ENCODE measurements around the gene BDNF.
"Not testable (repeated sequence)": the region's sequence is repeated elsewhere in the genome, so short reads cannot be mapped to it uniquely, and the experiment has no call there.

The BDNF gene

DNA sequence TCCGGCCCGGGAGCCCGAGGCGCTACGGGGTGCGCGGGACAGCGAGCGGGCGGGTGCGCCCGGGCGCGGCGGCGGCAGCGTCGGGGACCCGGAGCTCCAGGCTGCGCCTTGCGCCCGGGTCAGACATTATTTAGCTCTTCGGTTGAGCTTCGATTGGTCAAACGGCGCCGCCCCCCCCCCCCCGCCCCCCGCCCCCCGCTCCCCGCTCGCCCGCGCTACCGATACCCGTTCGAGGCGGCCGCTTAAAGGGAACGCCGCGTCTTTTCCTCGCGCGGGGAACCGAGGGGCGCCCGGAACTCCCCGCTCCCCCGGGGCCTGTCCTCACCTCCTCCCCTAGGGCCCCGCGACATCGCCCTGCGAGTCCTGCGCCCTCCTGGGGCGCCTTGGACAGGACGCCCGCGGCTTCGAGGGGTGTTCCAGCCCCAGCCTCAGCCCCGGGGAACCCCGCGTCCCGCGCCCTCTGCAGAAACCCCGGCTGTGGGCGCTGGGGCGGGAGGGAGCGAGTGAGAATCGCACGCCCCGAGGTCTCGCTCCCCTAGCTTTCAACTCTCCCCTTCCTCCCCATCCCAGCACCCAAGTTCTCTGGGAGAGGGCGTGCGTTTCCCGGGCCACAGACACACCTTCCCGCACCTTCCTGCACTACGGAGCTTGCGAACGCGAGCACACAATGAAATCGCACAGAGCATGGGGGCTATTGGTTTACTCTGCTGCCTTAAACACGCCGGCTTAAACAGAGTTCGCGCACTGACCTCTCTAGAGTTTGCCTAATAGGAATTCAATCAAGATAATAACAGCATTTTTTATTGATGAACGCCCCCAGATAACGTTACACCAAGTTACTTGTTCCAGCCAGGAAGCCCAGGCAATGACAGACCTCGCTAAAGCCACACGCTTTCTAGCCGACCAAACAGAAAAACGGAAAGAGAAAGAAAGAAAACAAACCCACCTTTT, at the start of gene BDNF:
BDNF (minus strand) TSS at position 105 of the 951 bp plus-strand sequence. CDS start 41,891 bp downstream, outside the sequence.
- DNase-seq (ENCODE audit: low read depth in 2 of 2): peak in 1 of 2 experiments; percentile 28

DNA sequence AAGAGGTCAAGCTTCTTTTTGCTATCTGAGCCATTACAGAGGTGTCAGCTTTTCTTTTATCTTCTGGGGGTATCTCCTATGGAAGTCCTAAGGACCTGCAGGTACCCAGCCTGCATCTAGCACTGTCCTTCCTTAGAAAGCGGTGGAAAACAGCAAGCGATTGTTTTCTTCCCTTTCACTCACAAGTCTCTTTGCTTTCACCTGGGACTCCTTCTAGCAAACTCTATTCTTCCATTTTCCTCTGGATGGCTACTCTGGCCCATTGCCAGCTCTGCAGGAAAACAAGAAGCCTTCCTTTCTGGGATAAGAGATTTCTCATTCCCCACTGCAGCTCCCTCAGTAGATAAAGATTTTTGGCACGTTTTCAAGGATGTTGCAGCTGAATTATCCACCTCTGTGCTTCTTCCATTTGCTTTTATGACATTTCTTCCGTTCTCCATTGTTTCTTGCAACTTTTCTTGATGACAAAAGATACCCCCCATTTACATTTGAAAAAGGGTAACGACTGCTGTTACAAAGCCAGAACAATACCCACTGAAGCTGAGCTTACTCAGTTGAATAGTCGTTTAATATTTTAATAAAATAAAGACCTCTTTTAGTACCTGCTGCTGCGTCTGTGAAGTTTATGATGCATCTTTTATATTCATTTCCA, 40.2 kb upstream of the BDNF start:
- DNase-seq (ENCODE audit: low read depth in 2 of 2): no peak

DNA sequence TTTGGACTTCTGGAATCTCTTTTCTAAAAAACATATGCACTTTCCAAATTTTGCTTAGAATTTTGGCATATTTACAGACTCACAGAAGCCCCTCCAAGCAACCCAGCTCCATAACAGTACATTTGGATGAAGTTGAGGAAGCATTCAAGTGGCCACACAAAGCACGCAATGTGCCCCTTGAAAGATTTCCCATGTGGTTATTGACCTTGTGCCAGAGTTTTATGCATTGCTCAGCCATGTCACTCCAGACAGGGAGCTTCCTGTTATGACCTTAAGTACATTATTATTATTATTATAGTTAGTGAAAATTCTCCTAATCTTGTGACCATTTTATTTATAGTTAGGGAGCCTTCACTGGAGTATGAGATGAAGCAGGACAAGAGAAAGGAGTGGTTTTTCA, 35.0 kb upstream of the BDNF start:
- DNase-seq (ENCODE audit: low read depth in 2 of 2): no peak

DNA sequence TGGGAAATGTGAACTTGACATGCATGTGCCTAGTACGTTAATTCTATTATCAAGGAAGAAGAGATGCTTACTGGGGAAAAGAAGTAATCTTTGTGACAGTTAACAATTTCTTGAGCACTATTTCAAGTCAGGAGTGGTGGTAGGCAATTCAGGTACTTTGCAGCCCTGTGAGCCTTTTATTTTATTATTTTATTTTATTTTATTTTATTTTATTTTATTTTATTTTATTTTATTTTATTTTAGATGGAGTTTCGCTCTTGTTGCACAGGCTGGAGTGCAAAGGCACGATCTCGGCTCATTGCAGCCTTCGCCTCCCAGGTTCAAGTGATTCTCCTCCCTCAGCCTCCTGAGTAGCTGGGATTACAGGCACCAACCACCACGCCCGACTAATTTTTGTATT, 31.5 kb upstream of the BDNF start:
- not testable (repeated sequence) for DNase-seq (ENCODE audit: low read depth in 2 of 2)

DNA sequence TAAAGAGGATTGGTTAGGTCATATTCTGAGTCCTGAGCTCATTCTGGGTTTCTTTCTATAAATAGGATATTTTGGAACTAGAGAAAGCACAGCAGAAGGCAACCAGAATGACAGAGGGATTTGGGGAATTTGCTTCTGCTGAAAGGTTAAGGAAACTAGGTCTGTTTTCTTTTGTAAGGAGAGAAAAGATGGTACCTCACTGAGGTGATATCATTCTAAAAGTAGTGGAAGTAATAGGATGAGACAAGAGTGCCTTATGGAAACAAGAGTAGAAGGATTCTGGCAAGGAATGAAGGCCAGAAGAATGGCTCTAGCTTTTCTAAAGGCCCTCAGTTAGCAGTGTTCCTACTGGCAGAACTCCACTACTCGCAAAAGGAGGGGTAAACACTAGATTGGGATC, 26.7 kb upstream of the BDNF start:
- no peak for DNase-seq (ENCODE audit: low read depth in 2 of 2)

DNA sequence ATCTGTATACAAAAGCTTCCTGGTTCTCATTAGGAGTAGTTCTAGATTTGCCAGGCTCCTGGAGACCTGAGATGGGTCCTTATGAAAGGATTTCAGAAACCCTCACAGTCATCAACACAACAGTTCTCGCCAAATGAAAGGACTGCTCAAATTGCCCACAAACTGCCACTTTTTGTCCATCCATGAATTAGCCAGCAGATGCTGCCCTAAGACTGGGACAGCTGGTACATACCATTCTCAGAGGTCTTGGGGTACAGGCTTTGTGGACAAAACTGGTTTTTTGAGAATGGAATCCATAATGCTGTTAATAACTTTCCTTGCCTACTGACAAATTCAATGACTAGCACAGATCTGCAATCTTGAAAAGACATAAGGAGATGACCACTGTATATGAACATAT, 23.4 kb upstream of the BDNF start:
- DNase-seq (ENCODE audit: low read depth in 2 of 2): no peak

DNA sequence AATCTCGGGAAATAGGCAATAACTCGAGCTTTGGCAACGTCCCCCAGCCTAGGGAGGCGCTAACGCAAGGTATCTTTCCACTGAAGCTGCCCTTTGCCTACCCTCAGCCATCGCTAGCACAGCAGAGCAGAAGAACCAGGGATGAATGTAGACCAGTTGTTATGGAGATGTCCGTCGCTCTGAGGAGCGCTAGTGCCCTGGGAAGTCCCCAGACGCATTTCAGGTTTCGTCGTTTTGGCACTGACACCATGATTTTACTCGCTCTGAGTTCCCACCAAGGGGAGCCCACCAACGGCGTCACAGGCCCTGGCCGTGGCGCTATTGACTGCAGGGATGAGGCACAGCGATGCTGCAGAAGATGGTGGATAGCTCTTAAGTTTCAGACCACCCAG, 22.7 kb upstream of the BDNF start:
- DNase-seq (ENCODE audit: low read depth in 2 of 2): peak; percentile 20 to 23

DNA sequence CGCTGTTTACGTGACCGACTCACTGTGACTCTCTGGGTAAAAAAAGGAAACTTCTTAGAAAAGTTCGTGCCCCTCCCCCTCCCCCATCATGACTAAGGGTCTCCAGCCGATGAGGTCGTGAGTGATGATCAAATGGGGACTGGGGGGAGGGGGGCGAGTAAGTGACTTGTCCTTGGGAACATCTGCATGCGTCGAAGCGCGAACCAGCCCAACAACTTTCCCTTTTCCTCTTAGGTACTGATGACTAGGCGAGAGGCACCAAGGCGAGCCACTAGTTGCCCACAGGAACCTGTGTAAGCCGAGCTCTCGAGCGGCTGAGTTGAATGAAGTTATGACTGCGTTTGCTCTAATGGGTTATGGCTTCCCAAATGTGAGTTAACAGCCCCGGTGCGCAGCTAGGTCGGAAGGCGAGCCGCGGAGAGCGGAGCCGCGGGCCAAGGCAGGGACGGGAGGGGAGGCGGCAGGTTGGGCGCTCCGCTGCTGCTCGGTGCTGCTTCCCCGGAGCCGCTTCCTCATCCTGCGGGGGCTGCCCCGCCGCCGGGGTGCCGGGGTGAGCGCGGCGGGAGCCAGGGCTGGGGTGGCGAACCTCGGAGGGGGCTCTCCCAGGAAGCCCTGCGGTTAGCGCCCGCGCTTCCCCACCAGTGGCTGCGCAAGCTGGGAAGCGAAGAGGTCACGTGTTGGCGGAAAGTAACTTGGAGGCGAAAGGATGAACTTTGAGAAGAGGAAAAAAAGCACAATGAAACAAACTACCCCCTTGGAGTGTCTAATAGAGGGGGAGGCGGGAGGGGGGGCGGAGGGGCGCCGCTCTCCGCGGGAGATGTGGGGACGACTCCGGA, 22.1 kb upstream of the BDNF start:
- peak in 1 of 2 experiments; percentile 38 for DNase-seq (ENCODE audit: low read depth in 2 of 2)

DNA sequence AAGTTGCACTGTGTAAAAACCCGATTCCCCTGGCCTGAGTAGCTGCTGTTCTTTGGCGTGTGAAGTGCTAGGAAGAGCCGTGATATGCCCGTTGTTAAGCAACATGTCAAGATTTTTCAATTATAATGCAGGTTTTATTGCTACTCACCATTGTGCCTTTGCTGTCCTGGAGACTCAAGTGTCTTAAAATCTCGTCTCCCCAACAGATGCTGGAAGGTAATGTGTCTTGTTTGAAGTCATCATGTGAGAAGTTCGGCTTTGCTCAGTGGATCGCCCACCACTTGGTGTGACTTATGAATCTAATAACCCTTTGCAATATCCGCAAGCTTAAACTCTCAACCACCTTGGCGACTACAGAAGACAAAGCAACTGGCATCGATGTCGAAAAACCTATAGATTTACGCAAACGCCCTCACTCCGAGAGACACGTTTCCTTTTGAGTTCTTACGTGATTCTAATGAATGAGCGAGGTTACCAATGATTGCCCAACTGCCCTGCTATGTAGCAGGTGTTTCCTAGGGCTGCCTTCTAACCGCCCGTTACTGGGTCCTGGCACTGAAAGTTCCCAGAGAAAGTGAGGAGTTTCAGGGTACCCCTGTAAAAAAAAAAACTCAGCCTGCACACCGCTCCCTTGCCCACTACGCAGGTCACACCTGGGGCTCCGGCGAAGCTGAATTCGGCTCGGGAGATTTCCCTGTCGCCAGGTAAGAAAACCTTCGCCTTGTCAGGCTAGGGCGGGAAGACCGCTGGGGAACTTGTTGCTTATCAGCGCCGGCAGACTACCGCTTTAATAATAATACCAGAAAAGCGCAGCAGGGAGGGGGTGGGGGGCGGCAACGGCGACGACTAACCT, 21.2 kb upstream of the BDNF start:
- no peak for DNase-seq (ENCODE audit: low read depth in 2 of 2)

DNA sequence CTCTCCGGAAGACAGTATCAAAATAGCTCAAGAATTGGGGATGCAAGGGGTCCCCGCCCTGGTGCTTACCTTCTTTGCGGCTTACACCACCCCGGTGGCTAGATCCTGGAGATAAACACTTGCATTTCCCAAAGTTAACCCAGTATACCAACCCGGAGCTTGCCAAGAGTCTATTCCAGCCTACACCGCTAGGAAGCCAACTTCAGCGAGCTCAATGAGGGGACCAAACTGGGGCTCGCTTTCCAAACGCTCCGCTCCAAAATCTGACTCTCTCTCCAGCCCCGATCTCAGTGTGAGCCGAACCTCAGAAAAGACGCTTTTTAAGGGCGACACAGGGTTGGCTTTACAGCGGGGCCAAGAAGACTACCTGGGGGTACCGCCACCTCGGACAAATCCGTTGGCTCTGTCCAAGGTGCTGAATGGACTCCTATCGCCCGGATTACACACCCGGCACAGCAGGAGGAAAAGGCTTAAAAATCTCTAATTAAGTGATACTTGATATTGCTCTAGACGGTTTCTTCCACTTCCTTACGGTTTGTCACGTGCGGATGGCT, 20.1 kb upstream of the BDNF start:
- DNase-seq (ENCODE audit: low read depth in 2 of 2): peak in 1 of 2 experiments; percentile 43

DNA sequence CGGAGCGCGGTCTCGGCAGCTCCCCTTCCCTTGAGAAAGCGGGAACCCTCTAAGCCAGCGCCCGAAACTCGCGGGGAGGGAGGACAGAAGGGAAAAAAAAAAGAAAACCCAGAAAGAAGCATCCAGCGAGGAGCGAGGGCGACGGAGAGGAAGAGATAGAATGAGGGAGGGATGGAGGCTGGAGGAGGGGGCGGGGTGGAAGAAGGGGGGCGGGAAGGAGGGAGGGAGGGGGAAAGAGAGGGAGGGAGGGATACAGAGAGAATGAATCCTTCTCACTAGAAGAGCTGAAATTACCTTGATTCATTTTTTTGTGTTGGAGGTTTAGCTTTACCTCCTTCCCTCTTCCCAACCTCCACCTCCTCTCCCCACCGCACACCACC, 19.3 kb upstream of the BDNF start:
- no peak for DNase-seq (ENCODE audit: low read depth in 2 of 2)

DNA sequence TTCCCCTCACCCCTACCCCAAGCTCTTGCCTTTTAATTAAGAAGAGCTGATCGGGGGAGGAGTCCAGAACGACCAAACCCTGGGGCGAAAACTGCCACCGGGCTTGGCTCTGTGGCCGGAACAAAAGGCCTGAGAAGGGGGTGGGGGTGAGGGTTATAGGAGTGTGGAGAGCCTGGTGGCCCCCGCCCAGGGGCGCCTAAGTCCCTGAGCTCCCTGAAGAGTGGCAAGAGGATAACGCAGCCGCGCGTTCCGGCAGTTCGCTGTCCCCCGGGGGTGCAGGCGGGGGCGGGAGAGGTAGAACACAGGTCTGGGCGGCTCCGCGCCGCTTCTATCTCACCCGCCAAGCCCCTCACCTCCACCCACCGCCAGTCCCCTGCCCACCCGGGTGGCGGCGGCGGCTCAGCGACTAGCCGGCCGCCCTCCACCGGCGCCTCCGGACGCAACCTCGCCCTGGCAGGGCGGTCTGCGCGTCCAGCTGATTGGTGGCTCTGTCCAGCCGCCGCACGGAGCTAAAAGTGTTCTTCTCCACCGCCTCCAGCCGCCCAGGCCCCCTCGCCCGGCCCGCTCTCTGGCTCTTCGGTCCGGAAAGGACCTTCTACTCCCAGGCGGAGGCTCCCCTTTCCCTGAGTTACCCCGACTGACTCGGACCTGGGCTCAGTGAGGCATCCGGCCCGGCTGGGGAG, 18.7 kb upstream of the BDNF start:
- DNase-seq (ENCODE audit: low read depth in 2 of 2): no peak

DNA sequence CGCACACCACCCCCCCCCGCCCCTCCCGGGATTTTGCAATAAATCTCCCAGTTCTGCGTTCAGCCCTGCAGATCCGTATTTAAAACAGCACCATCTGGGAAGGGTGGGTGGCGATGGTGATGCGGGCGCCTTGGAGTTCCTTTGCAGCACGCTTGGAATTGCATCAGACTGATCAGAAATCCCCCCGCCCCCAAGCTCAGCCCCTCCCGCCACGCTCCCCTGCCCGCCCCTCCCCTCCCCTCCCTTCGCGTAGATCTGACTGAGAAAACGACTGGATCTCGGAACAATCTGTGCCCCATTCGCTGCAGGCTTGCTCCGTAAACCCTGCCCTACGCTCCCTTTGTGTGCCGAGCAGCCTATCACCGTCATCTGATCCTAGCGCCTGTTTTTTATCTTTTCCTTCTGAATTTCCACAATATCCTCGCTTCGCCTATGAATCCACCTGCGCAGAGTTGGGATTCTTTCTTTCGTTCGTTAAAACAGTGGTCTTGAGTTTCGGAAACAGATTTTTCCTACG, 18.1 kb upstream of the BDNF start:
- DNase-seq (ENCODE audit: low read depth in 2 of 2): peak; percentile 93 to 95

DNA sequence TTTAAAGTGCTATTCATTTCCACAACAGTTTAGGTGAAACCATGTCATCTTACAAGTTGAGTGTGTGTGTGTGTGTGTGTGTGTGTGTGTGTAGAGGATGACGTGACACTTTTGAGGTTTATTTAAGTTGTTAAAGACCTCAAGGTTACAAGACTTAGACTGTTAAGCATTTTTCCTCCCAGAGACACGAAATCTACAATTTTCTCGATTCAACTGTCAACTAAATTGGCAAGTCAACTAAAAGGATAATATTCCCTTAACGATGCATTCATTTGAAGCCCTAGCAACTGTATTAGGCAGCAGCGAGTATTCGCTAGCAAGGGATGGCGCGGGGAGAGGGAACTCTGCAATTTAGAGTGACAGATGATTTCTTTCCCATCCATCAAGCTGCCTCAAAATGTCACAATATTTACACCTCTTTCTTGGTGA, 17.6 kb upstream of the BDNF start:
- no peak for DNase-seq (ENCODE audit: low read depth in 2 of 2)

DNA sequence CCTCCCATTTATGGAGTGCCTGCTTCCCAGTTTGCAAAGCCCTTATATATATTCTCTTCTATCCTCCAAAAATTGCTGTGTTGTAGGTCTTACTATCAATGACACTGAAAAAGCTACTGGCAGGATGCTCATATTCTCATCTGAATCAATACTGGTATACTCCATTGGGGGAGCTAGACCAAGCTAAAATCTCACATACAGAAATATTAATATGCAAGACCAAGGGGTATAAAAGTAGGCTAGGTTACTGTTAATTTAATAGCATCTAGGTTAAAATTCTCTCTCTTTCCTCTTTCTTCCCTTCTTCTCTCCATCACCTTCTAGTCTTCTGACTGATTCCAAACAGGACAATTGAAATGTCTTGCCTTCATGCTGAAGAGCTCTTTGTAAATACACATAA, 17.1 kb upstream of the BDNF start:
- DNase-seq (ENCODE audit: low read depth in 2 of 2): peak in 1 of 2 experiments; percentile 34

DNA sequence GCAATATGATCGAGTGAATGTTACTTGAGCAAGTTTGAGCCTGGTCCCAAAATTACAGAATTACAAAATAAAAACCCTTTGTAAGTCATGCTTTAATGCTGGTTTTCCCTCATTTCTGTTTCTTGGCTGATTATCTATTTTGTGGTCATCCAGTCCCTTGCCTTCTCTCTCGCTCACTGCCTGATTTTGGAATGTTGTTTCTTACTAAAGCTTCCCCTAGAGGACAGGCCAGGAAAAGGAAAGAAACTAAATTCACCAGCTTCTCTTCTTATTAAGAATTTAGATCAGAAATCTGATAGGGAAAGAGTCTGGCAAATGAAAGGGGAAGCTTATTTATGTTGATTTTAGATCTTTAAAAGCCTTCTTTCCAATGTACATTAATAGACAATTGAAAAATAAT, 16.6 kb upstream of the BDNF start:
- DNase-seq (ENCODE audit: low read depth in 2 of 2): peak; percentile 70 to 74

DNA sequence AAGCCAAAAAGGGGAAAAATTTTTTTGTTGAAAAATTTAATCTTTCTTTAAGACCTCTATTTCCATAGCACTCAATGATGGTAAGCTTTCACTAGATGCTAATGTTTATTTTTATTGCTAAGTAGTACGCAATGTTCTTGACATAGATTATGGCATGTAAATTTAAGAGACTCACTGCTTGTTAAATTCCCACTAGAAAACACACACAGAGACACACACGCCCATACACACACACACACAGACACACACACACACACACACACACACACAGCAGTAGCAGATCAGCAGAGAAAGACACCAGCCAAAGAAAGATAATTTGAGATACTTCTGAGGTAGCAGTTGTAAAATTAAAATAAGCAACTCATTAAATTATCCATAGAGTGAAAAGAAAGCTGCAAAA, 16.0 kb upstream of the BDNF start:
- DNase-seq (ENCODE audit: low read depth in 2 of 2): no peak

DNA sequence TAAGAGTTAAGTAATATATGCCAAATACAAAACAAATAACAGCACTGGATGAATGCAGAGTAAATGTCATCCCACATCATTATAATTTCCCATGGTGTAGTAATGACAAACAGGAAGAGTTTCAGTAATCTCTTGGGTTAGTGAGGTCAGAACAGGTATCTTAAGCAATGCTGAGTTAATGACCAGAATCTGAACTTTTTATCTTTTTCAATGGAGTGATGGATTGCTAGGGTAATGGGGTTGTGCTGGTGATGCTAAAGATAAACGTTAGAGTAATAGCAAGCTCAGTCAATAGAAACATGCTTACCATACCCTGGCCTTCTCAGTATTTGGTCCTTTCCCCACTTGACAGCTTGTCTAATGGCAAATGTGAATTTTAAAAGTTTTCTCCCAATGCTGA, 11.5 kb upstream of the BDNF start:
- no peak for DNase-seq (ENCODE audit: low read depth in 2 of 2)

DNA sequence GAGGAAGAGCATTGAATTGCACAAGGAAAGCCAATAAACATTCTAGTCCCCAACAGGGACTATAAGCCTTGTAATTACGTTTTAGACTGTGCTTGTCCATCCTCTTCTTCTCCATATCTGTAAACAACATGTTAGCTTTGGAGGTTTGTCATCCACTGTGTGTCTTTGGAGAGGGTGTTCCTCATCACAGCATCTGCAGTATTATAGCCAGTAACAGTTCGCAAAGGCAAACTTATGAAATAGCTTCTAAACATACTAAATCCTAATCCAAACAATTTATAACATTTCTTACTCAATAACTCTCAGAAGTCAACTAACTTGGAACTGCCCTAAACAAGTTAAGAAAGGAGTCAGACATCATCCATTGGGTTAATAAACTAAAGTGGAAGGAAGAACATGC, 10.3 kb upstream of the BDNF start:
- DNase-seq (ENCODE audit: low read depth in 2 of 2): no peak

DNA sequence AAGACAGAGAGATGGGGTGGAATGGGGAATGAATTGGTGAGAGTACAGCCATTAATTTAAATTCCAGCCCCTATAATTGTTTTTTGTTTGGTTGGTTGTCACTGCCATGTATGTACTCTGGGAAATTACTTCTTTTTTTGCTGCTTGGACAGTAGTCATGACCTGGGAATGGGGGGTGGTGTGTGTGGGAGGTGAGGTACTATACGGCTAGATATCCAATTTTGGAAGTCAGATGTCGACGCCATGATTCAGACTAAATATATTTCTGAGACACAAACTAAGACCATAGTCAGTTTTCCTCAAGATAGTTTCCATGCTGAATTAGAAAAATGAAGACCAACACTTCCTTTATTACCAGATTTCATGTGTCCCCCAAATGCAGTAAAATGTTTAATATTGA, 7.4 kb upstream of the BDNF start:
- DNase-seq (ENCODE audit: low read depth in 2 of 2): no peak

Measured in fibroblast of skin of left quadriceps (primary cell).